GM18907 (cell line): ENCODE results near the gene PTPRN2.

Source experiments
- ATAC-seq: cut with Tn5 transposase; IDR thresholded peaks from one replicate; pipeline ENCODE4 v1.9.1; 2021; ENCODE audit warnings: mild to moderate bottlenecking, moderate library complexity; ENCODE audit not compliant: unreplicated experiment

Gene PTPRN2

GRCh38 chr7:157805713-157806112, 781.9 kb downstream of the PTPRN2 start:
- no peak for ATAC-seq

- no peak for ATAC-seq
Observed at GRCh38 chr7:157803906-157804305, 783.7 kb downstream of the PTPRN2 start.

- no peak for ATAC-seq
Observed at GRCh38 chr7:157801971-157802675, 785.5 kb downstream of the PTPRN2 start.

- no peak for ATAC-seq
Observed at GRCh38 chr7:157801113-157801512, 786.5 kb downstream of the PTPRN2 start.

- ATAC-seq = no peak
Observed at GRCh38 chr7:157800281-157800680, 787.3 kb downstream of the PTPRN2 start.

GRCh38 chr7:157799076-157799685, 788.4 kb downstream of the PTPRN2 start:
- ATAC-seq = no peak

- ATAC-seq = no peak
Observed at GRCh38 chr7:157797361-157797760, 790.3 kb downstream of the PTPRN2 start.

- ATAC-seq = no peak
Observed at GRCh38 chr7:157796846-157797245, 790.8 kb downstream of the PTPRN2 start.

- ATAC-seq = no peak
Observed at GRCh38 chr7:157795643-157796042, 792.0 kb downstream of the PTPRN2 start.

GRCh38 chr7:157795199-157795598, 792.4 kb downstream of the PTPRN2 start:
- no peak for ATAC-seq

- ATAC-seq = no peak
Observed at GRCh38 chr7:157794746-157795065, 792.9 kb downstream of the PTPRN2 start.

GRCh38 chr7:157793973-157794745, 793.5 kb downstream of the PTPRN2 start:
- ATAC-seq = no peak

- ATAC-seq = no peak
Observed at GRCh38 chr7:157793087-157793353, 794.6 kb downstream of the PTPRN2 start.

GRCh38 chr7:157792241-157793086, 795.2 kb downstream of the PTPRN2 start:
- ATAC-seq = no peak

GRCh38 chr7:157791666-157792065, 796.0 kb downstream of the PTPRN2 start:
- ATAC-seq = no peak

GRCh38 chr7:157791261-157791660, 796.4 kb downstream of the PTPRN2 start:
- no peak for ATAC-seq

- no peak for ATAC-seq
Observed at GRCh38 chr7:157789942-157790341, 797.7 kb downstream of the PTPRN2 start.

- ATAC-seq = no peak
Observed at GRCh38 chr7:157789094-157789493, 798.5 kb downstream of the PTPRN2 start.

- ATAC-seq = no peak
Observed at GRCh38 chr7:157788573-157788972, 799.0 kb downstream of the PTPRN2 start.

- no peak for ATAC-seq
Observed at GRCh38 chr7:157787275-157787701, 800.3 kb downstream of the PTPRN2 start.
